AG04450 (cell line): ENCODE measurements around the gene SEMA5A. TPM values are rescaled to one million over a fixed set of nuclear protein-coding genes. Genes with fewer than 3 reads are reported as not detected.
"Not testable (repeated sequence)": the region's sequence is repeated elsewhere in the genome, so short reads cannot be mapped to it uniquely, and the experiment has no call there.

Experiments used
- CTCF ChIA-PET: fragments of 300-600, 350-600 bp; formaldehyde crosslinking; extraction: SDS; loops from one replicate; lab custom pipeline; 2022; ENCODE audit warnings: antibody characterized with exemption, inconsistent platforms; lab: Charles Lee
- POLR2A ChIA-PET: fragments of 350-600 bp; formaldehyde crosslinking; extraction: SDS; loops from one replicate; lab custom pipeline; 2021; ENCODE audit warnings: antibody characterized with exemption, inconsistent platforms; lab: Yijun Ruan, JAX
- DNase-seq: peaks from one replicate; pipeline ENCODE4 v3.0.0-alpha.2; 2011; ENCODE audit warnings: low read depth, low spot score
- H3K27ac ChIP-seq: one replicate; pipeline ENCODE4 v1.5.1; 2012; ENCODE audit warnings: low read depth, low read length, control low read depth
- H3K27me3 ChIP-seq: one replicate; pipeline ENCODE4 v1.6.0; 2012; ENCODE audit warnings: low read length; ENCODE audit not compliant: control insufficient read depth, insufficient read depth
- H3K4me3 ChIP-seq: 2 replicates; pipeline ENCODE4 v1.5.1; 2011; ENCODE audit warnings: mild to moderate bottlenecking, low read depth, low read length, control low read depth
- H3K9me3 ChIP-seq: 2 replicates; pipeline ENCODE4 v1.5.1; 2012; ENCODE audit warnings: low read length; ENCODE audit not compliant: control insufficient read depth, insufficient read depth
- CTCF ChIP-seq: IDR thresholded peaks from 2 replicates; pipeline ENCODE4 v1.5.1; 2011; ENCODE audit warnings: low read depth, low read length, control low read depth, inconsistent platforms
- polyA plus RNA-seq: library from polyadenylated mRNA; depleted of rRNA; stranded (reverse); fragments of >200 nt; gene quantifications from 2 replicates; pipeline ENCODE4 v1.2.3, GENCODE V29; 2011

SEMA5A gene
- polyA plus RNA-seq, 1 experiment = 31.8 TPM

GRCh38 chr5:9362600-9362999 is 183.3 kb downstream of the SEMA5A start:
- no peak for DNase-seq
- Histone ChIP-seq H3K4me3 (no peak overlapping the region), H3K9me3 (no peaks in the 10 kb centered on the region), H3K27me3 (no peaks in the 10 kb centered on the region), H3K27ac (no peak overlapping the region)
- TF ChIP-seq CTCF = no peak
- CTCF ChIA-PET = interaction anchor here (2.7 kb wide), 1 partner anchor 181 kb away, joined by 10 read pairs; no protein-coding TSS in a partner anchor
- POLR2A ChIA-PET = no interaction called here

GRCh38 chr5:9361835-9362234 is 184.0 kb downstream of the SEMA5A start:
- H3K9me3 ChIP-seq = no peaks in the 10 kb centered on the region
- no peaks in the 10 kb centered on the region for H3K27me3 ChIP-seq
- TF ChIP-seq CTCF = peak; percentile 51
- no peak overlapping the region for H3K27ac ChIP-seq
- H3K4me3 ChIP-seq = no peak overlapping the region
- ChIA-PET POLR2A (no interaction called here), CTCF (interaction anchor here (0.6 kb wide), 1 partner anchor 19 kb away, joined by 3 read pairs; no protein-coding TSS in a partner anchor)
- no peak for DNase-seq

GRCh38 chr5:9358961-9359685 is 186.8 kb downstream of the SEMA5A start:
- POLR2A ChIA-PET = interaction anchor here (1.0 kb wide), 1 partner anchor 20 kb away, joined by 4 read pairs; no protein-coding TSS in a partner anchor
- DNase-seq = peak; percentile 71
- Histone ChIP-seq H3K9me3 (no peaks in the 10 kb centered on the region), H3K4me3 (no peak overlapping the region), H3K27me3 (no peaks in the 10 kb centered on the region), H3K27ac (no peak overlapping the region)
- TF ChIP-seq CTCF = no peak
- CTCF ChIA-PET = interaction anchor here (1.3 kb wide), 1 partner anchor 185 kb away, joined by 3 read pairs; no protein-coding TSS in a partner anchor

GRCh38 chr5:9356351-9356825 is 189.5 kb downstream of the SEMA5A start:
- no peak for DNase-seq
- no peaks in the 10 kb centered on the region for H3K27me3 ChIP-seq
- no peak overlapping the region for H3K27ac ChIP-seq
- CTCF ChIA-PET = interaction anchor here (1.2 kb wide), 1 partner anchor 188 kb away, joined by 4 read pairs; no protein-coding TSS in a partner anchor
- no peak overlapping the region for H3K4me3 ChIP-seq
- POLR2A ChIA-PET = no interaction called here
- no peaks in the 10 kb centered on the region for H3K9me3 ChIP-seq
- no peak for TF ChIP-seq CTCF

GRCh38 chr5:9354336-9355081 is 191.4 kb downstream of the SEMA5A start:
- no peak for TF ChIP-seq CTCF
- ChIA-PET POLR2A (no interaction called here), CTCF (interaction anchor here (0.9 to 1.2 kb wide), 2 partner anchors 12 to 16 kb away, joined by 3 read pairs; no protein-coding TSS in a partner anchor)
- Histone ChIP-seq H3K4me3 (no peak overlapping the region), H3K9me3 (no peaks in the 10 kb centered on the region), H3K27ac (no peak overlapping the region), H3K27me3 (no peaks in the 10 kb centered on the region)
- no peak for DNase-seq

- H3K4me3 ChIP-seq, CTCF ChIA-PET, H3K9me3 ChIP-seq, DNase-seq, H3K27me3 ChIP-seq, H3K27ac ChIP-seq, POLR2A ChIA-PET: not testable (repeated sequence)
Observed at GRCh38 chr5:9353048-9353447, 192.8 kb downstream of the SEMA5A start.
